Left ventricle myocardium inferior (tissue), 1 donor: ENCODE data around the gene LEMD2. TPM values are rescaled to one million over a fixed set of nuclear protein-coding genes. Genes with fewer than 3 reads are reported as not detected.
A peak's percentile ranks its signal among the peaks of the same experiment; 100 is the strongest.

ENCODE experiments used
- DNase-seq: peaks from one replicate; pipeline ENCODE4 v3.0.0-alpha.2; 2020
- H3K27ac ChIP-seq: fragments of 200-600 bp; replicated peaks from 2 replicates; pipeline ENCODE4 v1.8.0; 2021
- H3K27me3 ChIP-seq: fragments of 200-600 bp; 2 replicates; pipeline ENCODE4 v1.8.0; 2021; ENCODE audit warnings: low read depth
- H3K36me3 ChIP-seq: fragments of 200-600 bp; 2 replicates; pipeline ENCODE4 v1.8.0; 2021
- H3K4me1 ChIP-seq: fragments of 200-600 bp; 2 replicates; pipeline ENCODE4 v1.8.0; 2021
- H3K4me3 ChIP-seq: fragments of 200-600 bp; 2 replicates; pipeline ENCODE4 v1.8.0; 2021; ENCODE audit warnings: mild to moderate bottlenecking, moderate library complexity
- H3K9me3 ChIP-seq: fragments of 200-600 bp; replicated peaks from 2 replicates; pipeline ENCODE4 v1.8.0; 2021
- CTCF ChIP-seq: fragments of 200-600 bp; IDR thresholded peaks from 2 replicates; pipeline ENCODE4 v1.8.0; 2021; ENCODE audit warnings: antibody characterized with exemption, mild to moderate bottlenecking, borderline replicate concordance
- intact Hi-C: fragments of 100-400 bp; cut with micrococcal nuclease; formaldehyde crosslinking; loops from one replicate; pipeline ENCODE4 v1.11.0; 2022
- total RNA-seq: library from RNA; stranded (reverse); fragmentation: NEBNext Ultra II Directional; extraction: Animal tissue kit (Norgen Biotek cat#: 25700); gene quantifications from one replicate; pipeline ENCODE4 v1.2.1, GENCODE V29; 2021
- donor health status: DM: no; HTN: yes; CAD: no; lungs with severe emphysema.

The LEMD2 gene
- total RNA-seq, 1 donor from 2014 or later, result 22.2 TPM

- no peak for TF ChIP-seq CTCF
- Histone ChIP-seq H3K27ac (peak overlapping the region; percentile 87), H3K4me1 (peaks cover 83% of the 10 kb centered on the region), H3K36me3 (peaks cover 26% of the 10 kb centered on the region), H3K9me3 (no peaks in the 10 kb centered on the region), H3K27me3 (no peaks in the 10 kb centered on the region), H3K4me3 (no peak overlapping the region)
- peak; percentile 60 for DNase-seq
- intact Hi-C loops, result no loop called here
Measured at GRCh38 chr6:33727932-33728331, 61.0 kb downstream of the LEMD2 start.

- TF ChIP-seq CTCF, result no peak
- Histone ChIP-seq H3K27me3 (no peaks in the 10 kb centered on the region), H3K4me1 (peaks cover 83% of the 10 kb centered on the region), H3K36me3 (peaks cover 20% of the 10 kb centered on the region), H3K27ac (peak overlapping the region; percentile 87), H3K9me3 (no peaks in the 10 kb centered on the region), H3K4me3 (peak overlapping the region; percentile 15)
- no peak for DNase-seq
- intact Hi-C loops, result no loop called here
Measured at GRCh38 chr6:33727126-33727525, 61.8 kb downstream of the LEMD2 start.

GRCh38 chr6:33726696-33727095 lies 62.2 kb downstream of the LEMD2 start:
- no peak for DNase-seq
- peak overlapping the region; percentile 87 for H3K27ac ChIP-seq

GRCh38 chr6:33725891-33726673 lies 62.8 kb downstream of the LEMD2 start:
- Histone ChIP-seq H3K4me3 (no peak overlapping the region), H3K4me1 (peaks cover 78% of the 10 kb centered on the region), H3K27me3 (no peaks in the 10 kb centered on the region), H3K9me3 (no peaks in the 10 kb centered on the region), H3K27ac (peak overlapping the region; percentile 87), H3K36me3 (peaks cover 20% of the 10 kb centered on the region)
- intact Hi-C loops, result no loop called here
- no peak for DNase-seq
- no peak for TF ChIP-seq CTCF

More at GRCh38 chr6:33726696-33727095, 62.2 kb downstream of the LEMD2 start:
- peaks cover 20% of the 10 kb centered on the region for H3K36me3 ChIP-seq
- no peaks in the 10 kb centered on the region for H3K27me3 ChIP-seq
- no peaks in the 10 kb centered on the region for H3K9me3 ChIP-seq
- peaks cover 83% of the 10 kb centered on the region for H3K4me1 ChIP-seq
- no peak for TF ChIP-seq CTCF
- intact Hi-C loops, result no loop called here
- H3K4me3 ChIP-seq, result no peak overlapping the region

GRCh38 chr6:33725222-33725621 lies 63.7 kb downstream of the LEMD2 start:
- Histone ChIP-seq H3K27ac (no peak overlapping the region), H3K27me3 (no peaks in the 10 kb centered on the region), H3K36me3 (peaks cover 20% of the 10 kb centered on the region), H3K9me3 (no peaks in the 10 kb centered on the region), H3K4me1 (peaks cover 69% of the 10 kb centered on the region), H3K4me3 (no peak overlapping the region)
- DNase-seq, result no peak
- TF ChIP-seq CTCF, result no peak
- intact Hi-C loops, result no loop called here
